ENCODE data around the gene DDAH2.
"Not testable (repeated sequence)": the region's sequence is repeated elsewhere in the genome, so short reads cannot be mapped to it uniquely, and the experiment has no call there.

DDAH2 gene

DNA sequence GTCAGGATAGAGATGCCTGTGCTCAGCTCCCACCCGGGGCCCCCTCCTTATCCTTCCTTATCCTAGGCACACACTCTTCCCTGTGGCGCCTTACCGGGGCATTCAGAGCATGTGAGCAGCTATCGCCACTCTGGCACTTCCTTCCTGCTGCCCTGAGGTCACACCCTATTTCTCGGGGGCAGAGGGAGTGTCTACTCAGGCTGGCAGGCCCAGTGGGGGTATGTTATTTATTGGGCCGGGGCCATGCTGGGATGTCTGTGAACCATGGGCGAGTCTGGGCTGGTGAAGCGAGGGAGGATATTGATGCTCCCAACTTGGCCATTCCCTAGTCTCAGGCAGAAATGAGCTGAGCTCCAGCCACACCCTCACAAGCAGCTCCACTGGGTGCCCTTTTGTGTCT, 17.9 kb downstream of the DDAH2 start:
- no peak for DNase-seq

GRCh38 chr6:31710523-31711219, 18.4 kb downstream of the DDAH2 start:
- no peak for DNase-seq

DNA sequence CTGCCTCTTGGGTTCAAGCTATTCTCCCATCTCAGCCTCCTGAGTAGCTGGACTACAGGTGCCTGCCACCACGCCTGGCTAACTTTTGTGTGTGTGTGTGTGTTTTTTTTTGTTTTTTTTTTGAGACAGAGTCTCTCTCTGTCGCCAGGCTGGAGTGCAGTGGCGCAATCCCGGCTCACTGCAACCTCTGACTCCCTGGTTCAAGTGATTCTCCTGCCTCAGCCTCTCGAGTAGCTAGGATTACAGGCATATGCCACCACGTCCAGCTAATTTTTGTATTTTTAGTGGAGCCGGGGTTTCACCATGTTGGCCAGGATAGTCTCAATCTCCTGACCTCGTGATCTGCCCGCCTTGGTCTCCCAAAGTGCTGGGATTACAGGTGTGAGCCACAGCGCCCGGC, 19.9 kb downstream of the DDAH2 start:
- DNase-seq = not testable (repeated sequence)

DNA sequence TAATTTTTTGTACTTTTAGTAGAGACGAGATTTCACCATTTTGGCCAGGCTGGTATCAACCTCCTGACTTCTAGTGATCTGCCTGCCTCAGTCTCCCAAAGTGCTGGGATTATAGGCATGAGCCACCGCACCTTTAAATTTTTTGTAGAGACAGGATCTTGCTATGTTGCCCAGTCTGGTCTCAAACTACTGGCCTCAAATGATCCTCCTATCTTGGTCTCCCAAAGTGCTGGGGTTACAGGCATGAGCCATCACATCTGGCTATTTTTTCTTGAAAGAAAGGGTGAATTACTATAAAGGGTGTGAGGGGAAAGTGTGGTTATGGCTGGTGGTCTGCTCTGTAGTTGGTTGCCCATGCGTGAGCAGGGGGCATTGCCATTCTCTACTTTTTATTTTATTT, 20.9 kb downstream of the DDAH2 start:
- DNase-seq = no peak

DNA sequence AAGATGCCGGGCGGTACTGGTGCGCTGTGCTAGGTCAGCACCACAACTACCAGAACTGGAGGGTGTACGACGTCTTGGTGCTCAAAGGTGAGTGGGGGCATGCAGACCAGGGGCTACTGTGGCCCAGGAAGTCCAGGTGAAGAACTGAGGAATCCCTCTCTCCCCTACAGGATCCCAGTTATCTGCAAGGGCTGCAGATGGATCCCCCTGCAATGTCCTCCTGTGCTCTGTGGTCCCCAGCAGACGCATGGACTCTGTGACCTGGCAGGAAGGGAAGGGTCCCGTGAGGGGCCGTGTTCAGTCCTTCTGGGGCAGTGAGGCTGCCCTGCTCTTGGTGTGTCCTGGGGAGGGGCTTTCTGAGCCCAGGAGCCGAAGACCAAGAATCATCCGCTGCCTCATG, 21.4 kb downstream of the DDAH2 start:
- DNase-seq = no peak

- DNase-seq = no peak
Measured at GRCh38 chr6:31706599-31706998, 22.5 kb downstream of the DDAH2 start, which contains the start of gene LY6G6F. Gene LY6G6F, plus strand, starts transcription at chr6:31706866. Its CDS starts 41 bp downstream, at chr6:31706907.

GRCh38 chr6:31705931-31706330, 23.2 kb downstream of the DDAH2 start:
- DNase-seq = no peak

GRCh38 chr6:31702819-31703716, 26.0 kb downstream of the DDAH2 start, which contains the start of gene ABHD16A:
Gene ABHD16A, minus strand, starts transcription at chr6:31703324. Its CDS starts 43 bp downstream, at chr6:31703281.
- peak; percentile 74 to 94 (median 84) for DNase-seq

DNA sequence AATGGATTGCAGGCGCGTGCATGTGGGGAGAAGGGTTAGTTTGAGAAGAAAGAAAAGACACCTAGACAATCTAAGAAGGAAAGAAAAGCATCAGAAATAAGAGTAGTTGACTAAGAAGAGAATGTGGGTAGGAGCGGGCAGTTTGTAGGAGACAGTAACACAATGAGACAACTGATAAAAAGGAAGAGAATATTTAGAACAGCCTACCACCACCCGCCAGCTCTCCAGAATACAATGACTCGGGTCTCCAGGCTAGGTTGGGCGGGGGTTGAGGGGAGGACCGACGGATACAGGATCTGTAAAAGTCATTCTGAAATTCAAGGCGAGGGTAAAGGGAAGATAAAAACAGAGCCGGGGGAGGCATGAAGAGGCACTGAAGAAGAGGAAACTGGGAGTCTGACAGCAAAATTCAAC, 26.7 kb downstream of the DDAH2 start:
- no peak for DNase-seq

DNA sequence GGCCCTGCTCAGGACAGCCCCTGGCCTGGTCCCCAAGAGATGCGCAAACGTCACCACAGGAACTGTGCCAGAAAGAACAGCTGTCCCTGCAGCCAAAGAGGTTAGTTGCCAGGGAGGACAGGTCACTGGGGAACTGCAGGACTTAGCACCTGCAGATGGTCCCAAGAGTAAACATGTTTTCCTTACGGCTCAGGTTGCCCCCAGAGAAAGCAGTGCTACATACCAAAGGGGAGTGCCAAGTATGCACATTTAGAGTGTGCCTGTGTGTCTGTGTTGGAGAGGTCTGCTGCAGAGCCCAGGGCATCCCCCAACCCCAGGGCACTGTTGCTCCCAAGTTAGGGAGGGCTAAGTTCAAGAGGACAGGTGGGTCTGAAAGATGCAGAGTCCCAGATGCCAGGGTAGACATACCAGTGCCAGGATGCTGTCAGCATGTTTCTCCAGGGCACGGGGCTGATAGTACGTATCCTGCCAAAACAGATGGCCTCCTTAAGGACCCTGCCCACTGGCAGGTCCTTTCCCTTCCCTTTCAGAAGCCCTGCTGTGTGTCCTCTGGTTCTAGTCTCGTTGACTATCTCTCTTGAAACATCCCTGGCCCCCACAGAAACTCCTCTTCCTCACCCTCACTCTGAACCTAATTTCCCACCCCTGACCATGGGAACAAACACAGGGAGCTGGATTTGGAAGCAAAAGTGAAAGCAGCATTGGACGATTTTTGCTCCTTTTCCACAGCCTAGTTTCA, 27.3 kb downstream of the DDAH2 start:
- no peak for DNase-seq

GRCh38 chr6:31700740-31701401, 28.2 kb downstream of the DDAH2 start:
- no peak for DNase-seq

- no peak for DNase-seq
Measured at GRCh38 chr6:31697555-31697954, 31.5 kb downstream of the DDAH2 start.

DNA sequence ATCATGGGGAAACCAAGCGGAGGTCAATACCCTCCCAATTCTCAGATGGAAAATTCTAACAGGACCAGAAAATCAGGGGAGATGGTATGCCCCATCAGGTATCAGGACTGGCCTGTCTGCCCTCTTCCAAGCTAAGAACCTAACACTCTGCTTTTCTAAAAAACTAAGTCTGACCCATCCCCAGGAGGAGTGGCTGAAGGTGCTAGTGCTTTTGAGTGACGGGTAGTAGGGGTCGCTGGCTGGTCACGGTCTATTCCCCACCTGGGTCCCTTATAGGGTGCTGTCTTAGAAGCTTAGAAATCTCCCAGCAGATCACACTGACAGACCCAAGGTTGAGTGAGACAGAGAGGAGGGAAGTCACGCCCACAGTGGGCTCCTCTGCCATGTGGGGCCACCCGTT, 35.6 kb downstream of the DDAH2 start:
- DNase-seq = no peak

GRCh38 chr6:31692886-31693285, 36.2 kb downstream of the DDAH2 start:
- DNase-seq = no peak

DNA sequence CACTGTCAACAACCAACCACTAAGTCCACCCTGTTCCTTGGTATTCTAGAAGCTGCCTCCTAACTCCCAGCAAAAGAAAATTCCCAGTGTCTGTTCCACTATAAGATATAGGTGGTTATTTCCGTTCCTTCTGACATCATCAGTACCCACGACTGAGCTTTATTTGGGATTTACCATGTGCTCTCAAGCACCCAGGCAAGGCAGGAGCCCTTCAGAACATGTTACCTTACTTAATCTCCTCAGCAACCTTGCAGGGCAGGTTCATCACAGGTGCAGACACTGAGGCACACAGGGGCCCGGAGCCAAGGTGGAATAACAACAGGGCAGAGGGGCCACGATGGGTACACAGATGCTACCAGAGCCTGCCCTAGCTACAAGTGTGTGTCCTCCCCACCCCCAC, 36.7 kb downstream of the DDAH2 start:
- no peak for DNase-seq

- DNase-seq = no peak
Measured at GRCh38 chr6:31691564-31692108, 37.5 kb downstream of the DDAH2 start.

DNA sequence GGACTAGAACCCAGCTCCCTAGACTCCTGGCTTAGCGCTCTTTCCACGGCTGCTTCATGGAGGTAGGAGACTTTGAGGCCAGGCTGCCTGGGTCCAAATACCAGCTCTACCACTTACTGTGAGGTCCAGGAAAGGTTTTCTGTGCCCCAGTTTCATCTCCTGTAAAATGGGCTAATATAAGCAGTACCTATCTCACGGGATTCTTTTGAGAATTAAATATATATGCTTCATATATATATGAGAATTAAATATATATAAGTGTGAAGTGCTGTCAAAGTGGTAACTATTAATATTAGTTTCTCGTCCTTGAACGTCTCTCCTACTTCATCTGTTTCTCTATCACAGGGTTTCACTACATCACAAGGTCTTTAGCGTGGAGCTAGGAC, 38.0 kb downstream of the DDAH2 start:
- DNase-seq = no peak

- no peak for DNase-seq
Measured at GRCh38 chr6:31690231-31691077, 38.6 kb downstream of the DDAH2 start.

DNA sequence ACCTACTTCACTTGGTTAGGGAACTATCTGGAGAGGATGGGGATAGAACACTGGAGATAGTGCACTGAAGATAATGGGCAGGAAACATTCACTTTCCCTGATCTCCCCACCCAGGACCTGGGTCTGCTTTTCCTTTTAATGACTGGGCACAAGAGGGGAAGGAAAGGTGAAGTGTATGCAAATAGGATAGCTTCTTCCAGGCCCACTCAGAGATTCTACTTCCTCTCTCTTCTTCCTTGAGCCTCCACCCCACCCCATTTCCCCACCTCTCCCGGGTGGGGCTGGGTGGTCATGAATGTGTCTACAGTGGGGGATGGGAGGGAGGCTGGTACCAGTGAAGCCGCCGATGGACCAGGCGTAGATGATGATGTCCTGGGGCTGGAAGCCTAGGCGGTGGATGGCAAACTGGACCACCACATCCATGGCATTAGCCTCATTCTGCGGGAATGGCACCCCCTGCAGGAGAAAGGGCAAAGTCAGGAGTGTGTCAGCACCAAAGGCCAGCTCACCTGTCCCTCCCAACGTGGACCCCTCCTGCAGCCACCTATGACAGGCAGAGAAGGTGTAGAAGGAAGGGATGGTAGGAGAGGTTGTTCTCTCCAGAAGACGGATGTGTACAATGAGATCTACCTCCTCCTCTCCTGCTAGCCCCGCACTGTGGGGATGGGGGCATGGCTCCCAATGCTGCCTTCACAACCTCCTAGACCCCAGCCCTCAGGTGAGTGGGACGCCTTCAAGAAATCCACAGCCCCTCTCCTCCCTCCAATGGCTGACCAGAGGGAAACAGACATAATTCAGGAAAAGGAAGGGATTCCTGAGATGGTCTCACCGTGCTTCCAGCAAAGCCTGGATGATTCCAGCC, 39.6 kb downstream of the DDAH2 start:
- no peak for DNase-seq

Measured in activated naive CD4-positive, alpha-beta T cell (primary cell).